NCI-H1436 treated with DMSO at 0.1 percent for 48 hours (cell line): Measurements from ENCODE around the gene GALNTL6.

Source experiments
- DNase-seq: peaks from one replicate; lab custom pipeline; 2025; lab: John Stamatoyannopoulos, UW

The GALNTL6 gene

DNA sequence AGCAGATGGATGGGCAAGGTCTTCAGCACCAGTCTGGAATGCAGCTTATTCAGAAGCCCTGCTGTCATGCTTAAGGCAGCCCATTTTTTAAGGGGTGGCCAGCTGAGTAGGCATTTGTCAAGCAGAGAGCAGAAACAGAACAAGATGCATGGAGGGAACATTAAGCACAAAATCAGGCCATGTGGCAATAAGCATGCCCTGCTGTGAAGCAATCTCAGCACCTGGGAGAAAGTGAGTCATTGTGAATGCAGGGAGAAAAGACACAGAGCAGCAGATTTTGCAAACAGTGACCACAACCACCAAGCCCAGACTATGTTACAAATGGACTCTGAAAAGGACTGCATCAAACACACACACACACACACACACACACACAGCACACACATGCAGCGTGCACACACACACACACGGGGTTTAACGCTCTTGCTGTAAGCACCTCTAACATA lies 1261.3 kb downstream of the GALNTL6 start:
- no peak for DNase-seq

DNA sequence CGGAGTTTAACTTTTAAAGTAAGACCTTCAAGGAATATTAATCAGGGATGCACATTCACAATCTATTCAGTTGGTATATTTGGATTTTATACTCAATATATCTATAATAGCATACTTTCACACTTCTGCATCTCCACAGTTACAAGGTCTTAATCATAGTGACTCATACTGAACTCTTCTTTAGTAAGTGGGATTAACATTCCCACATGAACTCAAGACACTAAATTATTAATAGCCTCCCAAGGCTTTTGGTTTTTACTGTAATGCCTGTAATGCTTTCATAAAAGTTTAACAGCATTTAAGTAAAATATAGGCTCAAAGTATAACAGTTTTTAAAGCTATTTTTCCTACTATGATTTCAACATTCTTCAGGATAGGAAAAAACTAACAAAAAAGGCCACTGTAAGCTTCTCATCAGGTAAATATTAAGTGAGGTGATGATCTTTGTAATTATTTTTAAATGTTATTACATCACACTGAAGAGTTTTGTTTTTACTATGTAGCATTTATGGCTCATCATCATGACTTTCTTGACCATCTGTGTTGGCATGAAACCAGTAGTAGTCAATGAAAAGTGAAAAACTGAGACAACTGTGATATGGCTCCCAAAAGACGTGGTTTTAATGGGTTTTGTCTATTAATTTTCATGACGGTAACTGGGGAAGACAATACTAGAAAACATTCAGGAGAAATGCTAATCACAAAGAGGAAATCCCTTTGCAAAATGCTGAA lies 1263.9 kb downstream of the GALNTL6 start:
- no peak for DNase-seq

DNA sequence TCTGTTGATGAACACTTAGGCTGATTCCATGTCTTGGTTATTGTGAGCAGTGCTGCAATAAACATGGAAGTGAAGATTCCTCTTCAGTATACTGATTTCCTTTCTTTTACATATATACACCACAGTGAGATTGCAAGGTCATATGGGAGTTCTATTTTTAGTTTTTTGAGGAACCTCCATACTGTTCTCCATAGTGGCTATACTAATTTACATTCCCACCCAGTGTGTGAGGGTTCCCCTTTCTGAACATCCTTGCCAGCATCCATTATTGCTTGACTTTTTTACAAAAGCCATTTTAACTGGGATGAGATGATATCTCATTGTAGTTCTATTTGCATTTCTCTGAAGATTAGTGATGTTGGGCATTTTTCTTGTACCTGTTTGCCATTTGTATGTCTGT lies 1274.9 kb downstream of the GALNTL6 start:
- no peak for DNase-seq
